Heart left ventricle (tissue), 13 donors: ENCODE results near the gene CCDC78.

ENCODE experiments used
- CTCF ChIP-seq, 12 donors: fragments of 200-600 bp; sonication (generic) in 4 of 12; IDR thresholded peaks; one replicate each; pipeline versions ENCODE4 v1.5.0 to v1.8.0; 2018 to 2022; ENCODE audit warnings: antibody characterized with exemption in 12 of 12, mild to moderate bottlenecking in 5 of 12
- POLR2A ChIP-seq, 2 donors: fragments of 450-650 bp; IDR thresholded peaks; one replicate each; pipeline ENCODE4 v1.6.1; 2017; ENCODE audit warnings: antibody characterized with exemption in 2 of 2, mild to moderate bottlenecking in 2 of 2, moderate library complexity in 2 of 2
- donor health status: ischemic (EF 13 %, LVEDD 7.1; RV severe dilation, severe dysfunction).
- donor health status: DM: no; HTN: yes; CAD: no.
- donor health status: DM: no; HTN: no; CAD: no.
- donor health status: ischemic (EF 25% LVEDD 6.9; RV normal size, moderate dysfunction).
- donor health status: ischemic (EF 25% LVEDD 5.7; RV mildly dilated, moderate dysfunction).
- donor health status: ischemic (EF 35%, LVEDD 5.7; RV mildly dilated, moderate dysfunction).
- donor health status: nonischemic (EF 11% LVEDD 7.7; RV severe dilation, severe dysfunction).
- donor health status: DM: yes; HTN: yes; CAD: no.
- donor health status: PGD.
- donor health status: ischemic (EF 29% LVEDD 5.4; RV normal size, mild dysfunction).
- donor health status: nonischemic (EF 23%, LVEDD 6.1; RV moderate dilation, normal function).

DNA sequence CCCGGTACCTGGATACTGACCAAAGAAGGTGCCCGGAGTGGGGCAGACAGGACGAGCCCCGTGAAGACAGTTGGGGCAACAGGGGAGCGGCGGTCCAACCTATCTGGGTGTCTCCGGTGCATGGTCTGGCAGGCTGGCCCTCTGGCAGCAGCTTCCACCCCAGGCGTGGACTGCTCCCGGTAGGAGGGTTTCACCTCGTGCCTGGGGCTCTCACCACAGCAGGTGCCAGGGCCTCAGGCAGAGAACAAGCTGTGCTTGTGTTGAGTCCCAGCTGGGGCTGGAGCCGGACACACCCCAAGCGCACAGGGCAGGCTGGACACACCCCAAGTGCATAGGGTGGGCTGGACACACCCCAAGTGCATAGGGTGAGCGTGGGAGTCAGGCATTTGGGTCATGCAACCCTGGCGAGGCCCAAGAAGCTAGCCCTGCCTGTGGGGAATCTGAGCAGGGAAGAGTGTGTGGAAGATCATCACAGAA, 19.1 kb downstream of the CCDC78 start:
- TF ChIP-seq POLR2A (IDR thresholded peaks at IDR 0.05) (no peak), CTCF (IDR thresholded peaks at IDR 0.05) (no peak)
